Measurements from ENCODE around the gene SLC44A1.

SLC44A1 gene

DNA sequence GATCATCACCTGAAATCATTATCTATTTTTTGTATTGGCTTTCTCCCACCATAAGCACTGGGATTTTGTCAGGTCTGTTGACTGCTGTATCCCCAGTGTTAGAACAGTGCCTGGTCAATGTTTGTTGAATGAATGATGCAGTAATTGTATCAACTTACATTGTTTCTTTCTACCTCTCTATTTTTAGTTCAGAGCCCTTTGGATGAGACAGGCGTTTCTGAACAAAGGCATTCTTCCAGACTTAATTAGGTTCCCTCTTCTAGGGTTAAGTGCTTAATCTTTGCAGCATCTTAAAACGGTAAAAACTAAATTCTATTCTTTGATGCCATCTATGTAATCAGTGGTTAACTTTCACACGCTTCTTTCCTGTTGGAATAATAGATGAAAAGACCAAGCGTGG lies 26.3 kb downstream of the SLC44A1 start:
- DNase-seq (ENCODE audit: low read depth in 3 of 3) = no peak

- DNase-seq (ENCODE audit: low read depth in 3 of 3) = no peak
Observed at GRCh38 chr9:105273731-105274130, 29.3 kb downstream of the SLC44A1 start.

DNA sequence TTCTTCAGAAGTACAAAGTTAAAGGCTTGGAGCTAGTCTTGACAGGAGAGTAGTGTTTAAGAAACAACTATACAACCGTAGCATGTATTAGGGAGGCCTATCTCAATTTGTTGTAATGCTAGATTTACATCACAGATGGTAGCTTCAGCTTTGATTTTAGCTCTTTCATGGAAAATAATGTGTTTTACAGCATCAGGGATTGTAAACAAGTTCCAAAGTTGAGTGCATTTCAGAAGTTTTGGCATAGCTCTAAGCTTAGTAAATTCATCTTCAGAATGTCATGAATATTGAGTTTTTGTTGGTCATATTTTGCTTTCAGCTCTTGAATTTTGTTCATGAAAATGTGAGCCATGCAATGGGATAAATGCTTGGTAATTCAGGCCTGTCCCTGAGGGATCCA lies 30.7 kb downstream of the SLC44A1 start:
- DNase-seq (ENCODE audit: low read depth in 3 of 3) = no peak

GRCh38 chr9:105275938-105276337 lies 31.5 kb downstream of the SLC44A1 start:
- no peak for DNase-seq (ENCODE audit: low read depth in 3 of 3)

GRCh38 chr9:105278751-105279150 lies 34.3 kb downstream of the SLC44A1 start:
- no peak for DNase-seq (ENCODE audit: low read depth in 3 of 3)

GRCh38 chr9:105280691-105281090 lies 36.2 kb downstream of the SLC44A1 start:
- DNase-seq (ENCODE audit: low read depth in 3 of 3) = no peak

- DNase-seq (ENCODE audit: low read depth in 3 of 3) = no peak
Observed at GRCh38 chr9:105281272-105281671, 36.8 kb downstream of the SLC44A1 start.

GRCh38 chr9:105281926-105282325 lies 37.5 kb downstream of the SLC44A1 start:
- no peak for DNase-seq (ENCODE audit: low read depth in 3 of 3)

DNA sequence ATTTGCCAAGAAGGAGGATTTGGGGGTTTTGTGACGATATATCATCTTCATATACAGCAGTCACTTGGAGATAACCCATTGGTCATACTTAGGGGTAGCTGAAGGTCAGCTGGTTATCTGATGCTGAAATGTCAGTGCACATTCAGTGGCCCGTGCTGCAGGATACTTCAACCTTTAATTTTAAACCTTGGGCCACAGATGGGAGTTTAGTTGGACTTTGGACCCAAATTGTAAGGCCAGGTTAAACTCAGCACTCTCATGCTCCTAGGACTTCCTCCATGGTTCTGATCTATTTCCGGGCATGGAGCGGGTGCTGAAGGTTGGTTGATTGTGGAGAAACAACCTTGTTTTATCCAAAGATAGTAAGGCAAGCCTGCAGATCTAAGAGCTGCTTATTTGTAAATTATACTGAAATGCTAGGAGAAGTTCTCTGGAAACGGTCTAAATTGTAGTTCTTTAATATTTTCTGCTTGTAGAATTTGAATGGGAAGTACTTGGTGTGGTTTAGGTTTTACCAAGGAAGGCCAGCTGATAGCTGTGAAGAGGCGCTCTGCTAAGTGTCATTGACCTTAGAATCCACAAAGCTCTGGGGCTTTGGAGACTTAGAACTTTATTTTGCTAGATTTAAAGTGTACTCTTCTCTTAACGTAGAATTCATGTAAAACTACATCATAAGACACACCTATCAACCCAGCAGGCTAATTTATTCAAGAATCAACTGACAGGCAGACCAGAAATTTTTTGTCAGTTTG lies 38.6 kb downstream of the SLC44A1 start:
- no peak for DNase-seq (ENCODE audit: low read depth in 3 of 3)

DNA sequence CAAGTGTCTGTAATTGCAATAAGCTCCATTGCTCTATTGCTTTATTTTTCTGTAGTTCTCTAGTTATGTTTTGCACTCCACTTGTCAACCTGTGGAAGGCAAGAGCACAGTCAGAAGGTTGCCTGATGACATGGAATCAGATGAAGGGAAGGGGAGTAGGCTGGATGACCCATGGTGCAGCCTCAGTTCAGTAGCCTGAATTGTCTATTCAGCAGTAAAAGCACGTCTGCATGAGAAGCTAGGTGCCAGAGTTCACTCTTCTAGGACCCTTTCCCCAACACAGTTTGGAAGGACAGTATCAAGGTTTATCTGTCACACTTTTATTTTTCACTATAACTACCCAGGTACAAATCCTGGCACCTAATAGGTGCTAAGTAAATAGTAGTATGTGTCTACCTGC lies 39.3 kb downstream of the SLC44A1 start:
- no peak for DNase-seq (ENCODE audit: low read depth in 3 of 3)

- DNase-seq (ENCODE audit: low read depth in 3 of 3) = no peak
Observed at GRCh38 chr9:105284463-105284862, 40.0 kb downstream of the SLC44A1 start.

GRCh38 chr9:105286098-105286497 lies 41.6 kb downstream of the SLC44A1 start:
- no peak for DNase-seq (ENCODE audit: low read depth in 3 of 3)

GRCh38 chr9:105289305-105289704 lies 44.9 kb downstream of the SLC44A1 start:
- no peak for DNase-seq (ENCODE audit: low read depth in 3 of 3)

DNA sequence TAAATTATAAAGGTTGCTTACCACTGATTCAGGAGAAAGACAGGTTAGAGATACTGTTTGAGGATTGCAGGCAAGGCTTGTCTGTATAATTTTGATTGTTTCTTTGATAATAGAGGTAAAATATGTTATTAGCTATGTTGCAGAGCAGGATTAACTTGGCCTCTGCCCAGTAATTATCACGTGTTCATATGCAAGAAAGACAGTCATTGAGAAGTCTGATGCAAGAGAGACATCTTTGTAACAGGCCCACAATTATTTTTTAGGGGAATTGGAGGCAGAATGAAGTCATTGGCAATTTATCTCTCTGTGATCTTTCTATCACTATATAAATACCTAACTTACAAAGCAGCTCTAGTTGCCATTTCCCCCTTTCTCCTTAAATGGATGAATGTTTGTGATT lies 46.0 kb downstream of the SLC44A1 start:
- DNase-seq (ENCODE audit: low read depth in 3 of 3) = no peak

- no peak for DNase-seq (ENCODE audit: low read depth in 3 of 3)
Observed at GRCh38 chr9:105290954-105291353, 46.5 kb downstream of the SLC44A1 start.

GRCh38 chr9:105291422-105291859 lies 47.0 kb downstream of the SLC44A1 start:
- no peak for DNase-seq (ENCODE audit: low read depth in 3 of 3)

DNA sequence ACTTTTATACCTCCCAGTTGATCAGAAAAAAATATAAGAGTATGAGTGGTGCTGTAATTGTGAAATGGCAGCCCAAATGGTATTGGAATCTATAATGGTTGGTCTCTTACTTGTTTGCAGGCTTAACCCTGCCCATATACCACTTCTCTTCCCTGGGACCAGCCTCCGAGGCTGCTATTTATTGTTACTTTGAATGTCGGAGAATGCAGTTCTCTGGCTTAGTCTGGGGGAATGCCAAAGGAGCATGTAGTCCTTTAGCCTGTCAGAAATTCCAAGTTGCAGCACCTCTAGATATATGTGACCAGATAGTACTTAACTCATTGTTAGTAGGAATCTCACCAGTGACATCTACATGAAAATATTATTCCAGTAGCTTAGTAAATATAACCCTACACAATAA lies 47.5 kb downstream of the SLC44A1 start:
- DNase-seq (ENCODE audit: low read depth in 3 of 3) = no peak

GRCh38 chr9:105293408-105293807 lies 49.0 kb downstream of the SLC44A1 start:
- DNase-seq (ENCODE audit: low read depth in 3 of 3) = no peak

GRCh38 chr9:105295201-105295550 lies 50.7 kb downstream of the SLC44A1 start:
- DNase-seq (ENCODE audit: low read depth in 3 of 3) = no peak

GRCh38 chr9:105295986-105296385 lies 51.5 kb downstream of the SLC44A1 start:
- no peak for DNase-seq (ENCODE audit: low read depth in 3 of 3)

DNA sequence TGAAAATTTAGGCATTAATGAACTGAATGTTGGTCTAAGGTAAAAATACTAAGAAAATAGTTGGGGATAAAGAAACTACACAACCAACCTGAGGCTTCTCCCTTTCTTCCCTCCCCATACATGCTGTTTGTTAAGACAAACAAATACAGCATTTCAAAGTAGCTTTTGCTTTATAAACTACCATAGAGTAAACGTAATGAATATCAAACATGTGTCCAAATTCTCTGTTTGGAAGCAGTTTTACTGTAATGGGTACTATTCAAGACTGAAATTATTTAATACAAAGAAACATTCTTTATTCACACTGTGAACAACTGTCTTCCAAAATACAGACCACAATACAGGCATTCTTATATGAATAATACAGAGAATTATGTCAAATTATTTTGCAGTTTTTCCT lies 52.0 kb downstream of the SLC44A1 start:
- DNase-seq (ENCODE audit: low read depth in 3 of 3) = no peak

- no peak for DNase-seq (ENCODE audit: low read depth in 3 of 3)
Observed at GRCh38 chr9:105296877-105297287, 52.4 kb downstream of the SLC44A1 start.

DNA sequence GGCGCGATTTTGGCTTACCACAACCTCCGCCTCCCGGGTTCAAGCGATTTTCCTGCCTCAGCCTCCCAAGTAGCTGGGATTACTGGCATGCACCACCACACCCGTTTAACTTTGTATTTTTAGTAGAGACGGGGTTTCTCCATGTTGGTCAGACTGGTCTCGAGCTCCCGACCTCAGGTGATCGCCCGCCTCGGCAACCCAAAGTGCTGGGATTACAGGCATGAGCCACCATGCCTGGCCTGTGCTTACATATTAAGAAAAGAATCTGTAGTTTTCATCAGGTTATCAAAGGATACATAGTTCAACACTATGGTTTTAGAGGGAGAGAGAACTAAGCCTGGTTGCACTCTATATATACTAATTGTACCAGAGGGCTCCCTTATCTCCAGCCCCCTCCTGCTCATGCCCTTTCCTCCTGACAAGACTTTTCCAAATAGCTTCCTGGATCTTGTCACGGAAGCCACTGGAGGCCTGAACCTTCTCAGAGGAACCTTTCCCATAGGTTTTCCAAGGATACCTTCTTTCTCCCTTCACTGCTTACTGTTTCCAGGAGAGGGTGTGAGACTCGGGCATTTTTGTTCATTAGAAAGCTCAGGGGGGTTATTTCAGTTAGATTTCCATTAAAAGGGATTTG lies 53.1 kb downstream of the SLC44A1 start:
- DNase-seq (ENCODE audit: low read depth in 3 of 3) = no peak
